ENCODE measurements around the gene DDX42. TPM values are rescaled to one million over a fixed set of nuclear protein-coding genes. Genes with fewer than 3 reads are reported as not detected.

The DDX42 gene
- polyA plus RNA-seq, 2 of the 4 experiments (the other 2 are of a cell fraction): 124 to 262 TPM

GRCh38 chr17:63830904-63831491, 57.0 kb downstream of the DDX42 start:
- FAIRE-seq: no peak
- POLR2A ChIA-PET: no interaction called here
- 91% methylated on average over 15 of the region's 15 CpGs for WGBS (ENCODE audit: missing lambda C conversion rate)

GRCh38 chr17:63831505-63831904, 57.5 kb downstream of the DDX42 start:
- 89% methylated on average over 8 of the region's 8 CpGs for WGBS (ENCODE audit: missing lambda C conversion rate)
- POLR2A ChIA-PET: no interaction called here

More at GRCh38 chr17:63830904-63831491, 57.0 kb downstream of the DDX42 start:
- CTCF ChIA-PET: interaction anchor here (1.0 to 4.8 kb wide), 6 partner anchors 8 to 21 kb away, joined by 3 to 33 read pairs (median 10); partner anchors contain the start of gene SMARCD2
- DNase-seq (ENCODE audit: low read depth in 1 of 2, low spot score in 1 of 2): no peak
- no peak for TF ChIP-seq ZFP36 (IDR thresholded peaks at IDR 0.05; ENCODE audit: borderline replicate concordance, partially characterized antibody)
- TF ChIP-seq HMGXB4 (CRISPR knock-in tag; IDR thresholded peaks at IDR 0.05; ENCODE audit: borderline replicate concordance): no peak
- TF ChIP-seq PBX3 (IDR thresholded peaks at IDR 0.05): no peak
- Histone ChIP-seq H3K4me3 (no peak overlapping the region), H3K27ac (no peak overlapping the region), H3K9me3 (no peaks in the 10 kb centered on the region), H3K4me2 (no peak overlapping the region), H3K4me1 (peaks cover 22% of the 10 kb centered on the region)
- ATAC-seq: no peak

More at GRCh38 chr17:63831505-63831904, 57.5 kb downstream of the DDX42 start:
- peaks cover 20% of the 10 kb centered on the region; the same call in 2 of the 3 replicates for H3K4me1 ChIP-seq
- CTCF ChIA-PET: interaction anchor here (1.0 to 4.8 kb wide), 5 partner anchors 7 to 21 kb away, joined by 3 to 33 read pairs (median 16); partner anchors contain the start of gene SMARCD2
- no peak overlapping the region for H3K4me2 ChIP-seq
- no peak overlapping the region for H3K27ac ChIP-seq
- DNase-seq (ENCODE audit: low read depth in 1 of 2, low spot score in 1 of 2) (no peak), ATAC-seq (no peak), FAIRE-seq (no peak)
- no peak for TF ChIP-seq MAFK (IDR thresholded peaks at IDR 0.05; ENCODE audit: partially characterized antibody)
- no peak for TF ChIP-seq ZC3H11A (IDR thresholded peaks at IDR 0.05)
- no peak for TF ChIP-seq NR3C1 (IDR thresholded peaks at IDR 0.05)
- no peak for TF ChIP-seq ZSCAN20 (CRISPR knock-in tag; IDR thresholded peaks at IDR 0.05)
- TF ChIP-seq PHF8 (IDR thresholded peaks at IDR 0.05; ENCODE audit: borderline replicate concordance, low read depth): no peak
- TF ChIP-seq TP53 (CRISPR knock-in tag; IDR thresholded peaks at IDR 0.05): no peak
- no peak for TF ChIP-seq POLR2A (IDR thresholded peaks at IDR 0.05; ENCODE audit: low read length)
- TF ChIP-seq KDM1A (IDR thresholded peaks at IDR 0.05; ENCODE audit: low read depth): no peak
- no peak for TF ChIP-seq USF2 (IDR thresholded peaks at IDR 0.05)
- no peak for TF ChIP-seq HOXA7 (CRISPR knock-in tag; IDR thresholded peaks at IDR 0.05)
- no peak for TF ChIP-seq REST (IDR thresholded peaks at IDR 0.05)
- TF ChIP-seq MAZ (IDR thresholded peaks at IDR 0.05; ENCODE audit: borderline replicate concordance, low read depth, low read length): no peak
- no peak for TF ChIP-seq BHLHE40 (IDR thresholded peaks at IDR 0.05; ENCODE audit: low read depth, low read length)
- no peak for TF ChIP-seq RFX5 (IDR thresholded peaks at IDR 0.05)
- TF ChIP-seq MYC (IDR thresholded peaks at IDR 0.05; ENCODE audit: borderline replicate concordance, low read length): no peak
- no peak for TF ChIP-seq CBX8 (IDR thresholded peaks at IDR 0.05)
- no peaks in the 10 kb centered on the region for H3K9me3 ChIP-seq
- H3K4me3 ChIP-seq: no peak overlapping the region
